GM10266 (cell line): ENCODE data around the gene GPR63.

Experiments used
- DNase-seq: peaks from one replicate; pipeline ENCODE4 v3.0.0; 2012; ENCODE audit errors: extremely low spot score
- TF ChIP-seq, protein P1 (sequence below): IDR thresholded peaks from 2 replicates; pipeline ENCODE4 v1.5.1; 2012; ENCODE audit warnings: mild to moderate bottlenecking, low read depth; ENCODE audit not compliant: control insufficient read depth, insufficient read depth; ENCODE audit errors: missing control alignments

Gene GPR63

DNA sequence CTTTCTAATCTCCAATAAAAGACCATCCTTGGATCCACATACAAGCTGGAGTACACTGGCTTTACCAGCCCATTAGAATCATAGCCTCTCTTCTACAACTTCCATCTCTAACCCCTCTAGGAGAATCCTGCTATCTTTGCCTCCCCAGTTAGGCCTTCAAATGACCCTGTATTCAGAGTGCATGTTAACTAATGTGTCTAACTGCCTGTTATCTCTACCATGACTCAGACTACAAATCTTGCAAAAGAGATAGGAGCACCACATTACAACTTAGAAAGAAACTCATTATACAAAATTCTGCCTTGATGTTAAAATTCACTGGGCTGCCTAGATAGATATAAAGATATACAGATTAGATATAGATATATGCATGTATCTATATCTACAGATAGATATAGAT, 28.2 kb downstream of the GPR63 start:
- TF ChIP-seq, protein P1, sequence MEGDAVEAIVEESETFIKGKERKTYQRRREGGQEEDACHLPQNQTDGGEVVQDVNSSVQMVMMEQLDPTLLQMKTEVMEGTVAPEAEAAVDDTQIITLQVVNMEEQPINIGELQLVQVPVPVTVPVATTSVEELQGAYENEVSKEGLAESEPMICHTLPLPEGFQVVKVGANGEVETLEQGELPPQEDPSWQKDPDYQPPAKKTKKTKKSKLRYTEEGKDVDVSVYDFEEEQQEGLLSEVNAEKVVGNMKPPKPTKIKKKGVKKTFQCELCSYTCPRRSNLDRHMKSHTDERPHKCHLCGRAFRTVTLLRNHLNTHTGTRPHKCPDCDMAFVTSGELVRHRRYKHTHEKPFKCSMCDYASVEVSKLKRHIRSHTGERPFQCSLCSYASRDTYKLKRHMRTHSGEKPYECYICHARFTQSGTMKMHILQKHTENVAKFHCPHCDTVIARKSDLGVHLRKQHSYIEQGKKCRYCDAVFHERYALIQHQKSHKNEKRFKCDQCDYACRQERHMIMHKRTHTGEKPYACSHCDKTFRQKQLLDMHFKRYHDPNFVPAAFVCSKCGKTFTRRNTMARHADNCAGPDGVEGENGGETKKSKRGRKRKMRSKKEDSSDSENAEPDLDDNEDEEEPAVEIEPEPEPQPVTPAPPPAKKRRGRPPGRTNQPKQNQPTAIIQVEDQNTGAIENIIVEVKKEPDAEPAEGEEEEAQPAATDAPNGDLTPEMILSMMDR: no peak
- no peak for DNase-seq

- TF ChIP-seq, protein P1: no peak
- DNase-seq: no peak
These were observed 34.2 kb downstream of the GPR63 start for GRCh38 chr6:96803106-96803481.

DNA sequence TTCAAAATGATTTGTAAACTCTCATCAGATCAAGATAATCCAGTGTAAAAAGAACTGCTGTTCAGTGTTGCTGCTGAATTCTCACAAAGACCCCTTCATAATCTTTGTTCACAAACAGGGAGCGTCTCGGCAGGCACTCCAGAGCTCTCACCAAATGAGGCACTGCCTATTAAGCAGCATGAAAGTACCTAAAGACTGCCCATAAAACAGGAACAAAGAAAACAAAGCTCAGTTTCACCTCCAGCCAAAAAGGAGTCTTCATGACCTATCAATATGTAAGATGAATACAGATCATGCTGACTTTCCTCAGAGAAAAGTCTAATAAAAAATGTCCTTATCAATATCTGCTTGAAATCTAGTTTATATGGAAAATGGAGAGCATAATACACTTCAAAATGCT, 41.8 kb downstream of the GPR63 start:
- DNase-seq: no peak
- TF ChIP-seq, protein P1: no peak

DNA sequence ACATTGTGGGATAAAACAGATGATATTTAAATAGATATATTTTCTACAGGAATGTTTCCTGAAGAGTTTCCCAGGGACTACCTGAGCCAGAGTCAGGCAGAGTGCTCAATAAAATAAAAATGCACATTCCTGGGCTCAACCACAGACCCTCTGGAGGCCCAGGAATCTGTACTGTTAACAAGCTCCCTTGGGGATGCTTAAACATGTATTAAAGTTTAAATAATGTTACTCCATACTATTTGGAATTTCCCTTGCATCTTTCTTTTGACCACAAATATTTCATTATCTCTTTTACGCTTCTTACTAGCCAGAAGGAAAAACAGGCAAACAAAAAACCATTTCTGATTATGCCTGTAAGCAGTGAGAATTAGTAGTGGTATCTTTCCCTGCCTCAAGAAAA, 42.3 kb downstream of the GPR63 start:
- DNase-seq: no peak
- TF ChIP-seq, protein P1: no peak

DNA sequence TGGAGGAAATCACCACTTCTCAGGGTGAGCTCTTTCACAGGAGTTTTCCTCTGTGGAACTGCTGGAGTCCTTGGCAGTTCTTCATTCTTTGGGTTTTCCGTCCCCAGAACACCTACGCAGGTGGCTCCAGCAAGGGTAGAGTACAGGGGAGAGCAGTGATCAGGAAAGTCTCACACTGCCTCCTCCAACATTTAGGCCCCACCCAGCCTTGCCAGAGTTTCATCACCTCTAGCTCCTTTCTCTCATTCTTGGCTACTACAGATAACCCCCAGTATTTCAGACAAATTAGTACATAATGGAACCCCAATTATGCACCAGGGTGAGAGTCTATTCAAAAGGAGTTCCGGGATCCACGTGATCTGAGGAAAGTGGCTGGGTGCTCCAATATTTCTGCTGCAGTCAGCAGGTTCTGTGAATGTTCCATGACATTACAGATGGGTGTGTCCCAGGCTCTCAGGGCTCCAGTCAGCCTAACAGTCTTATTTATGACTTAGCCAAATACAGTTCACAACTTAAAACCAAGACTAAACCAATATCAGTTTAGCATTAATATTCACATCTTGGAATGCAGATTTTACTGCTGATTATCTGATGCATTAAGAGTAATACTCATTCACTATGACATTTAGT, 44.6 kb downstream of the GPR63 start:
- no peak for DNase-seq
- TF ChIP-seq, protein P1: no peak

GRCh38 chr6:96789871-96790270, 47.4 kb downstream of the GPR63 start:
- TF ChIP-seq, protein P1: no peak
- no peak for DNase-seq

GRCh38 chr6:96787846-96788580, 49.3 kb downstream of the GPR63 start:
- DNase-seq: no peak
- TF ChIP-seq, protein P1: no peak
